HG03354 (cell line): Measurements from ENCODE around the gene KIFC1.
A peak's percentile ranks its signal among the peaks of the same experiment; 100 is the strongest.

Experiments used
- ATAC-seq: cut with Tn5 transposase; IDR thresholded peaks from one replicate; pipeline ENCODE4 v1.9.1; 2021; ENCODE audit warnings: mild to moderate bottlenecking; ENCODE audit not compliant: unreplicated experiment, poor library complexity, severe bottlenecking

Gene KIFC1

GRCh38 chr6:33423777-33424176 lies 32.2 kb downstream of the KIFC1 start:
- ATAC-seq = no peak

- no peak for ATAC-seq
These were observed 33.4 kb downstream of the KIFC1 start for GRCh38 chr6:33424855-33425667.

- ATAC-seq = no peak
These were observed 34.3 kb downstream of the KIFC1 start for GRCh38 chr6:33425668-33426577.

- no peak for ATAC-seq
These were observed 35.2 kb downstream of the KIFC1 start for GRCh38 chr6:33426590-33427511.

GRCh38 chr6:33427585-33428223 lies 36.1 kb downstream of the KIFC1 start:
- no peak for ATAC-seq

GRCh38 chr6:33428224-33428965 lies 36.8 kb downstream of the KIFC1 start:
- ATAC-seq = no peak

GRCh38 chr6:33428966-33429749 lies 37.5 kb downstream of the KIFC1 start:
- no peak for ATAC-seq

GRCh38 chr6:33429750-33430052 lies 38.1 kb downstream of the KIFC1 start:
- ATAC-seq = no peak

GRCh38 chr6:33430334-33430733 lies 38.7 kb downstream of the KIFC1 start:
- ATAC-seq = no peak

GRCh38 chr6:33430991-33431879 lies 39.6 kb downstream of the KIFC1 start:
- peak; percentile 56 for ATAC-seq

GRCh38 chr6:33431880-33432541 lies 40.4 kb downstream of the KIFC1 start:
- ATAC-seq = no peak

GRCh38 chr6:33432546-33432945 lies 40.9 kb downstream of the KIFC1 start:
- no peak for ATAC-seq

- ATAC-seq = no peak
These were observed 41.4 kb downstream of the KIFC1 start for GRCh38 chr6:33433001-33433543.

- no peak for ATAC-seq
These were observed 42.0 kb downstream of the KIFC1 start for GRCh38 chr6:33433544-33434191.

GRCh38 chr6:33434961-33435360 lies 43.3 kb downstream of the KIFC1 start:
- ATAC-seq = no peak

- ATAC-seq = no peak
These were observed 46.0 kb downstream of the KIFC1 start for GRCh38 chr6:33437666-33438065.
